NCI-H1930 (cell line): Measurements from ENCODE around the gene SSUH2.

ENCODE experiments used
- DNase-seq, 2 experiments: peaks; one replicate each; lab custom pipeline; 2025; lab: John Stamatoyannopoulos, UW

SSUH2 gene

DNA sequence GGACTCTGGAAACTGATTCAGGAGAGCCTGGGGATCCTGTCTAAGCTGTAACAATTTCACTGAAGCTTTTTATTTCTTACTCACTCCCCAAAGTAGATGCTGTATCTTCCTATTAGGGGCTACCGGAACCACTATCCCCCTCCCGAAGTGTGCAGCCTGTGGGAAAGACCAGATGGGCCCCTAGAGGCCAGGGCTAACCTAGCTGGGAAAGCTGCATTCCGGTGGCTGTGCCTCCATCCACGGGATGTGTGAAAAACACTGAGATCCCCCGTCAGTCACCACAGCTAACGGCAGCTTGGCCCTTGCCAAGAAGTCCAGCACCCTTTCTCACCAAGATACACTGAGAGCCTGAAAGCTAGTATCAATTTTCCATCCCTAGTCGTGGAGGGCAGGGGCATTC lies 3.1 kb downstream of the SSUH2 start:
- DNase-seq, result no peak

DNA sequence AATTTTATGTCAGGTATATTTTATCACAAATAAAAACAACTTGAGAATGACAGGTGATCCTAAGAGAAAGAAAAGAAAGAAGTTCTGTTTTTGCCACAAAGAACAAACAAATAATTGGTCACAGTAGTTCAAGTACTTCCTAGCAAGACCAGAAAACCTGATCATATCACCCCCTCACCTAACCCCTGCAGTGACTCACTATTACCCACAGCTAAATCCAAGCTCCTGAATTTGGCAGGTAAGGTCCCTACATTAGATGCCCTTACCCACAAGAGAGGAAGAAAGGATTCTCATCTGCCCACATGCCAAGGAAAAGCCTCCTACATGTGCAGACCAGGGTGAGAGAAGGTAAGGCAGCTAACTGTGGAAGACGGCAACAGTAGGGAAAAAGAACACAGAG lies 4.4 kb downstream of the SSUH2 start:
- DNase-seq, result no peak

DNA sequence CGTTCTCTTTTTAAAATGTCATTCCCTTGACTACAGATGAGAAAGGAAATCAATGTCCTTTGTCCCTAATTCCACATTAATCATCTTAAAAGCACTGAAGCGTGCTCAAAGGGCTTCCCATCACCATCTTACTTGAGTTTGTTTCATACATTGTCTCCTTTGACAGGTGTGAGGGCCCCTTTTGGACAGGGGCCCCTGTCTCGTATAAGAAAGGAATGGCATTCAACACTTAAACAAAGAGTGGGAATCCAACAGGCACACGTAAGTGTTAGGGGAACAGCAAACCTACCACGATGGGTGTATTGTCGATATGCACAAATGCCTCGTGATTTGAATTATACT lies 5.0 kb downstream of the SSUH2 start:
- DNase-seq, result no peak

DNA sequence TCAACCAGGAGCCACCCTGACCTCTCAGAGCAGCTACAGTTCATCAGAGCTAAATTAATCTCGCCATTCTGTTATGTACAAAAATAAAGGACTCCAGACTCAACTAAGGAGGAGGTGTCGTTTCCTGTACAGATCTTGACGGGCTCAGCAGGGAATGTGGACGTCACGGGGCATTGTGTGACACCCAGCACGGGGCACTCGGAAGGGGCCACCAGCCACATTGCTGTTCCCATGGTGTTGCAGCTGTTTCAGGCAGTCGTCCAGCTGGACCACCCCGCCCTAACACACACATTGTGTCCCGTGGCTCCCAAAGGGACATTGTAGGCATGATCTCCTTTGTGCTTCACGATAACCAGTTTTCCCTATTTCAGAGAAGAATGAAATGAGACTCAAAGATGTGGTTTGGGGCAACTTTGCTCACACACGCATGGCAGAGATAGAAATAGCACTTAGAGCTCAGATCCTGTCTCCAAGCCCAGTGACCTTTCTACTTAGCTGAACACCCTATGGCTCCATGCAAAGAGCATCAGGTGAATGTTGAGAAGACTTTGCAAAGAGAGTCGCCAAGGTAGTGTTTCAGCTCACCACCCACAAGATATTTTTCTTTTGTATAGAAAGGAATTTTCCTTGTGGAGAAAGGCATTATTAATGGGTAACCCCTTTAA lies 5.5 kb downstream of the SSUH2 start:
- no peak for DNase-seq

DNA sequence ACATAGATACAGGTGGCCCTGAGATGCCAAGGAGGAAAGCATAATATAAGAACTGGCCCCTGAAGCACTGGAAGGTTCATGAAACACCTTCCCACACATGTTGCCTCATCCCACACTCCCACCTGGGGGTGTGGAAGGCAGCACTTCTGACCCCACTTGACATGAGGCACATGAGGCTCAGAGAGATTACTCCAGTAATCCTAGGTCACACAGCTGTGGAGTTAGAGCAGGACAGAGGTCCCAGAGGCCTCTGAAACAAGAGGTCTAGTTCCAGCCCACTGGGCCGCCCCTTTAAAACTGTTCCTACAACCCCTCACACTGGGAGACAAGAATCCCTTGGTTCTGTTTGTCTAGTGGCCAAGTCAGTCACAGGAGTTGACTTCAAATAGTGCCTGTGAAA lies 7.2 kb downstream of the SSUH2 start:
- no peak for DNase-seq

DNA sequence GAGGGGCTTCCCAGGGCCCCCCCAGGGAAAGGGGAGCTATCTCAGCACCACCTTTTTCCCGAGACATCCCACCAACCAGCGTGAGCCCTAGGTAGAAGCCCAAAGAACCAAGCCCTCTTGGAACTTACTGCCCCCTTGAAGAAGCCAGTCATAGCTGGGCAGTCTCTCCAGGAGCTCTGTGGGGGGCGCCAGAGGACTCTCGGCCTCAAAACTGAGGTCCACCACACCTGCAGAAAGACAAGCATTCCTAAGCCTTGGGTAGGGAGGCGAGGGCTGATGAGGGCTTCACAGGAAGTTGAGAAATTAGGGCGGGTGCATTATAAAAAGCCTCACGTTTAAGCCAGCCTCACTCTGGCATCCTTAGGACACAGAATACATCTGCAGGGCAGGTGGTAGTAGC lies 9.0 kb downstream of the SSUH2 start:
- no peak for DNase-seq

DNA sequence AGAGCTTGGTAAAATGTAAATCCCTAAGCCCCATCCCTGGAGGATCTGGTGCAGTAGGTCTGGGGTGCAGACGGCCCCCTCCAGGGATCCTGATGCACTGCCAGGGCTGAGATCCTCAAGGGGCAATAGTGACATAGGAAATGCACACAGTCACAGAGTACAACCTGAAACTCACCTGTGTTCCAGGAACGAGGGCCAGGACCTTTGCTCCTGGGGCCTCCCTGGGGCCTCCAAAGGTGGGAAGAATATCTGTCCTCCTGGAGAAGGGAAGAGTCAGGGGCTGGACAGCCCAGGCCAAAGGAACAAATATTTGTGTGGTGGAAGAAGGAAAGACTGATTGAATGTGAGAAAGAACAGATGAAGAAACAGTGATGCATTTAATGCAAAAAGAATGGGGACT lies 9.5 kb downstream of the SSUH2 start:
- no peak for DNase-seq

DNA sequence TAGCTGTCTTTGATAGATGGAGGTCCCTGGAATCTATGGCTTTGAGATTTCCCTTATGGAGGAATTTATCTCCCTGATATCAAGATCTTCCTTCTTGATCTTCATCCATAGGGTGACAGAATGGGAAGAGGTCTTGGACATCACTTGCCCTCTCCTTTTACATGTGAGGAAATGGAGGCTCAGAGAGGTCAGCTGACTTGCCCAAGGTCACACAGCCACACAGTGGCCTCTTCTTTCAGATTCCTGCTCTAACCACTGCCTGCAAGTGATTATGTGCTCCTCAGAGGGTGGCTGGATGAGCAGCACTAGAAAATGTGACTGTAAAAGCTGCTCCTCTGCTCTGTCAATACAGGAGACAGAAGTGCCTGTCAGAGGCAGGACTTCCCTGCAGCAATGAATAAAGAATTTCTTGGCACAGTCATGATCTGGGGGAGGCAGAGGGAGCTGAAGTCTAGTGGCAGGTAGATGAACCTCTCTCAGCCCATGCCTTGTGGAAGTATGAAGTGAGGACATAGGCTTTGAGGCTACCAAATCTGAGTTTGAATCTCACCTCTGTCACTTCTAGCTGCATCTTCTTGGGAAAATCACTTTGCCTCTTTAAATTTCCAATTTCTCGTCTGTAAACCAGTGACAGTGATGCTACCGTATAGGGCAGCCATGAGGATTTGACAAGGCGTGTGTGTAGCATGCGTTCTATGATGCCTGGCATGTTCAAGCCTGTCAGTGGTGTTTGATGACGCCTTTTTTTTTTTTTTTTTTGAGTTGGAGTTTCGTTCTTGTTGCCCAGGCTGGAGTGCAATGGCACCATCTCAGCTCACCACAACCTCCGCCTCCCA lies 12.0 kb downstream of the SSUH2 start:
- DNase-seq, result no peak

DNA sequence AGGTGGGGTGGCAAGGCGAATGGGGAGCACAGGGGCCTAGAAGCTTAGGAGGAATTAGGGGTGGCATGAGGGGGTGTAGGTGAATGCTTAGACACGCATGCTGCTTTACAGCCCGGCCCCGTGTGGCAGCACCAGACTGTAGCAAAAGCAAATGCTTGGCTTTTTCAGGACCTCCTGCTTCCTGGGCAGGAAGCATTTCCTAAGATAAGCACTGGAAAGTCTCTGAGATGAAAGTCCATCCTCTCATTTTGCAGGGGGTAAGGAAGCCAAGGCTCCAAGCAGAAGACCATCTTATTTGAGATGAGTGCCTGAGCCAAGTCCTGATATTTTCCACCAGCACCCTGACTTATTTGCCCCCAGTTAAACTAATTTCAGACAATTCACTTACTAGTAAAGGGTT lies 12.9 kb downstream of the SSUH2 start:
- DNase-seq, result no peak

DNA sequence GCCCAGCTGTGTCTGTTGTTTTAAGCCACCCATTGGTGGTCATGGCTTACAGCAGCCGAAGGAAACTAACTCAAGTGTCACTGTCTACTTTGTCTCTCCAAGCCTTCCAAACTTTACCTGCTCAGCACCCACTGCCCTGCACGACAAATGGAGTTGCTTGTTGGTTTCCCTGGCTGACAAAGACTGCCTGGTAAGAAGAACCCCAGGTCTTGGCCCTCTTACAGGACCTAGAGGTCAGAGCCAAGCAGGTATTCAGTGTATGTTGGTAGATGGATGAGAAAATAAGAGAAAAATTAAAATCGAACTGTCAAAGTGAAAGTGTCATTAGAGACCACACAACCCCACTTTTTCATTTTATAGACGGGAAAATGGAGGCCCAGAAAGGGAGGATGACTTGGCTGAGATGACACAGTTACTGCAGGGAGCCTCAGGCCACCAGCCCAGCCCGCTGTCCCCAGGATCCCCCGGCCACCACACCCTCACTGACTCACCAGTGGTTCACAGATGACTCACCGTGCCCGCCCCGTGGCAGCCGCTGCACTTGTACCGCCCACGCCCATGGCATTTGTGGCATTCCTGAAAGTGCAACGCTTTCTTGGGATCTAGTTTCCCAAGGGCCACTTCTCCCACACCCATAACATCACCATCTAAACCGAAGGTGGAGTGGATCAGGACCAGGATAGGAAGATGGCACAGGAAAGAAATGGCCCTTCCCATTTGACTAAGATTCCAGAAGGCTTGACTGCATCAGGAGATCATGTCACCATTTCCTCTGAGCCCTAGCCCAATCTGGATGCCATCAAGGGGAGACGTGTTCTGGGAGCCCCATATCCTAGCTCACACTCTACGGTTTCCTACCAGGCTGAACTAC lies 15.2 kb downstream of the SSUH2 start:
- DNase-seq, result no peak

DNA sequence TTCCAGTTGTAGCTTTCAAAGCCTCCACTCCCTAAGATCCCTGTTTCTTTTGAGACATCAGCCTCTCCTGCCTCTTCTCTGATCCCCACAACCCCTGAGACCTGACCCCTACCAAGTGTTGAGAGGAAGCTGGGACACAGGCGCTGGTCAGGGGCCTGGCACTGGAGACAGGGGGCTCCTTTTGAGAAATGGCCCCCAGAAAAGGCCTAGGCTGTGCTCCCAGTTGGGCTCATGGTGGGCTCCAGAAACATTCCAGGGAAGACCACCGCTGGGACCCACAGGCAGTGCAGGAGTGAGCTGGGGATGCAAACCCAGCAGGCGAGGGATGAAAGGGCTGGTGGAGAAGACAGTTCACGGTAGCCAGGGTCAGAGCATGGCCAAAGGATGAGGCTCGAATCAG lies 16.6 kb downstream of the SSUH2 start:
- no peak for DNase-seq

DNA sequence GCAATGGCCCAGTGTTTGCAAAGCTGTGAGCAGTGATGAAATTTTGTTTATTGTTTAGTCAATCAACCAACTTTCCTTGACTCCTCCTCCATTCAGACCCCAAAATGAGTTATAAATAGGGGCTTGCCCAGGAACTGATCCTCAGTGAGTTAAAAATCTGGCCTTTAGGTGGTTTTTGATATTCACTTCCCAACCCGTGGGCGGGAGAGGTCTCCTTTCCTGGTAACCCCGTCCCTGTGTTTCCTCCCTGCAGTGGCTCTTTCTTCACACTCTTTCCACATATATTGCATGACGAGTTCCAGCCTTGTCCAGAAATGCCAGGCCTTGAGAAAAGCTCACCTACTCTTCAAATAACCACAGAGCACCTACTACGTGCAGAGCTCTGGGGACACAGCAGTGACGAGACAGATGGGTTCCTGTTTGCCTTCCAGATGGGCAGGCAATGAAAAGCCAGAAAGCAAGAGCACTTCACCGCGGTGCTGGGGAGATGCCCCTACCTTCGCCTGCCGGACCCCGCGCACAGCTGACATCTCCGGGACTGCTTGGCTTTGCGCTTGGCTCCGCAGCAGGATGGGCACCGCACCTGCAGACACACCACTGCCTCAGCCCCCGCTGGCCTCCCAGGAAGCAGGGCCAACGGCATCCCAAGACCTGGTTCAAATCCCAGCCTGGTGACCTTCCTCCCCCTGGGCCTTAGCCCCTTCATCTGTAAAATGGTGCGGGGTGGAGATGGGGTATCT lies 17.2 kb downstream of the SSUH2 start:
- no peak for DNase-seq

DNA sequence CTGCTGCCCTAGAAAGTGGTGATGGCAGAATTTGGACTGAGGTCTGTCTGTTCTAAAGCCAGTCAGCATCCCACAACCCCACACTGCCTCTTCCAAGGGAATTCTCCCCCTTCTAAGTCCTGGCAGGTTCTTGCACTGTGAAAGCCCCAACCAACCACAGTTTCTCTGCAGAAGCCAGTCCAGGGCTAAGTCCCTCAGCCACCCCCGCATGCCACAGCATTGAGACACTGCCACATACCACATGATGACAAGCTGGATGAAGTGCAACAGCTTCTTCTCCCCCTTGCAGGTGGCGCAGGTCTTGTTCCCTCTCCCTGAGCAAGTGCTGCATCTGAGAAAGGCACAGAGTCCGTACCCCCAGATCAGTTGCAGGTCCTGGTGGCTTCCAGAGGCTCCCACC lies 18.6 kb downstream of the SSUH2 start:
- DNase-seq, result no peak

DNA sequence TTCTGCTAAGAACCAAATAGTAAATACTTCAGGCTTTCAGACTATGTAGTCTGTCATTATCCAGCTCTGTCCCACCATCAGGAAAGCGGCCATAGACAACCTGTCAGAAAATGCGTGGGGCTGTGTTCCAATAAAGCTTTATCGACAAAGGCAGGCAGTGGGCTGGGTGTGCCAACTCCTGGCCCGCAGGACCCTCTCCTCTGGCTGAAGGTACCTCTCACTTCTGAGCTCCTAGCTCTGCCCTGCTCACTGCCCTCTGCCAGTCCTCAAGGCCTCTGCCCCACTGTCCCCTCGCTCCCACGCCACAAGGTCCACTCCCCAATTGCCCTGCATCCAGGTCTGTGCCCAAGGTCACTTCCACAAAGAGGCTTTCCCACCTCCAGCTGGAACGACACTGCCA lies 20.0 kb downstream of the SSUH2 start:
- DNase-seq, result no peak

DNA sequence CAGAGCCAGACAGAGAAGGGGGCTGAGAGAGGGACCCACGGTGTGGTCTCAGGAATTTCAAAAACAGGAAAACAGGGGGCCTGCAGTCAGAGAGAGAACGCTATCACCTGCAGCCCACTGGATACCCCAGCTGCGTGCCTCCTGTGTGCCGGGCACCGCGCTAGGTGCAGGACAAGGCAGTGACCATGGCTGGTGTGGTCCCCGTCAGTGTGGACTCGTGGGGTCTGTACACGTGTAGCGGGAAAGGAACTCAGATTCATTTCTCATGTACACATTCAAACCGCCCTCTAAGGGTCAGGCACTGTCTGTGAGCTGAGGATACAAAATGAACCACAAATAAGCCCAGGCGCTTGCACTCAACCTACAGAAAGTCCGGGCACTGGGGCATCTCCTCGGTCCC lies 20.9 kb downstream of the SSUH2 start:
- no peak for DNase-seq

DNA sequence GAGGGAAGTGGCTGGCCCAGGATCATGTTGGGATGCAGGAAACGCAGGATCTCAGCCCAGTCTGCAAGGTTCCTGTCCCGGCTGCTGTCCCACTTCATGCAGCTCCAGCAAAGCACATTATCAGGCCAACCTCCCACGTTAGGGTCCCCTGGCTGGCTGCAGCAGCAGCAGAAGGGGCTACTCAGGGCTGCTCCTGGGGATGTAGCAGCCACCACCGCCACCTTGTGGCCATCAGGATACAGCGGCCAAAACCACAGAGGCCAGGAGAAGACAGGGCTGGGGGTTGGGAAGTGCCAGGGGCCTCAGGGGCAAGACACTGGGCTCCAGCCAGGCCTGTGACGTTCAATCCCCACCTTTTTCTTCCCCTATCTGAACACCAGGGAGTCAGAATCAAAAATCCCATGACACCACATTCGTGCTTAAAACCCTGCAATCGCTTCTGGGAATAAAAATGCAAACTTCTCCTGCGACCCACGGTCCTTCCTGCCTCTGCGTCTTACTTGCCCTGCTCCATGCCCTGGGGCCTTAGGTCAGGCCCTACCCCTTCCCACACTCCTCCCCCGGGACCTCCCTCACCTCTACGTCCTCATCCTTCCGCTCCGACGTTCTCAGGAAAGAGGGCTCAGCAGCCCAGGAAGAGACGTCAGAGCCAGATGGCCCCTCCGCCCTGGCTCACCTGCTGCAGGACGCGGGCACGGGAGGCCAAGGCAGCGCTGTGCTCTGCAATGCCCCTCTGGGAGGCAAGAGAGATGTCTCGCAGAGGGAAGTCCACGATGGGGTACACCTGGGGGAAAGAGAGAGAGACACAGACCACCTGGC lies 21.5 kb downstream of the SSUH2 start:
- peak; percentile 11 to 24 for DNase-seq

DNA sequence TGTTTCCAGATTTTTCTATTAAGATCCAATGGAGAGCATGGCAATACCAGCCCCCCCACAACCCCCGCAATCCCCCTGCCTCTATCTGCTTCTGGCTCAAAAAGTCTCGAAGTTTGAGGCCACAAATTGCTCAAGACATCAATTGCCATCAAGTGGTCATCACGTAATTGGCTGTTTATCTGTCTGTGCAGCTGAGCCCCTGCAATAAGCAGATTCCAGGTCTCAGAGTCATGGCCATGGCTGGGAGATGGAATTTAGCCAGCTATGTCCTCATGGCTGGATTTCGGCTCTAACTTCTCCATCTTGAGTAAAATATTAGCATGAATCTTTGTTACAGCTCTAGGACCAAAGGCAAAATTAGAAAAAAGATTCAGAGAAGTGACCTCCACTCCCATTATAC lies 22.7 kb downstream of the SSUH2 start:
- no peak for DNase-seq

DNA sequence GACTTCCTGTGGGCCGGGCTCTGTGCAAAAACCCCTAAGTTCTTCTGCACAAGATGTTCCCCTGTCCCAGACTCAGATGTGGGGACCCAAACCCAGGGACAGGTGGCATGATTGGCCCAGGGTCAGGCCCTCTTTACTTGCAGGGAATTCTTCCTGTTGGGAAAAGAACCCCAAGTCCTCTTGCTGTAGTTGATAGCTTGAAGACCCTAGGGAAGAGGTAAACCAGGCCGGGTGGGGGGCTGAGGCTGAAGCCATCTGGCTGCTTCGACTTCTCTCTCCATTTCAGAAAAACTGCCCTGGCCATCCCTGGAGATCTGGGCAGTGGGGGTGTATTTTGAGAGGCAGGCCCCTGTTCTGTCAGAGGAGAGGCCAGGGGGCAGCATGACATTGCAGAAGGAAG lies 23.5 kb downstream of the SSUH2 start:
- no peak for DNase-seq

DNA sequence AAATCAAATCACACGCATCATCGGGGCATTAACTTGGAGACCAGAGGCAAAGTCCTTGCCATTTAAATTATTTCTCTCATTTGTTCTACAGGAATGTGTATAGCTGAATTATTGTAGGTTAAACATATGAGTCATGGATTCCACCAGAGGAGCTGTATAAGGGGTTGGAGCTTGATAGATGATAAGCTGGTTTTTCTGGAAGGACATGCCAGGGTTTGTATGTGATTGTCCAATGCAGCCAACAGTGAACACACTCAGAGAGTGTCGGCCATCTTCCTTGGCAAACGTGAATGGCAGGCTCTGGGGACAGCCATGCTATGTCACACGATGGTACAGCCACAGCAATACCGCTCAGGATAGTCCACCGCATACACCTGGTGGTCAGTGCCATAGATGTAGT lies 25.1 kb downstream of the SSUH2 start:
- no peak for DNase-seq

DNA sequence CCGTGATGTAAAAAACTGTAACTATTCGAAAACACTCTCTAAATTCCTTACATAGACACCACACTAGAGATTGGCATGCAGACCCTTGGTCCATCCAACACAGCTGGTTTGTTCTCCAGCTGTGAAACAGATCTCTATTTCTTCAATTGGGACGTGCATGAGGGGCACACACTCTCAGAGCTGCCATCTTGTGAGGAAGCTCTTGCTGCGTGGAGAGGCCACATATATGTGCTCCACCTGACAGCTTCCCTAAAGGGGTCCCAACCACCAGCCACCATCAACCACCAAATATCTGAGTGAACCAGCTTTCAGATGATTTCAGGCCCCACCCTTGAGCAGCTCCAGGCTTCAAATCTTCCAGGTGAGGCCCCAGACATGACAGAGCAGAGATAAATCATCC lies 25.6 kb downstream of the SSUH2 start:
- DNase-seq, result no peak

DNA sequence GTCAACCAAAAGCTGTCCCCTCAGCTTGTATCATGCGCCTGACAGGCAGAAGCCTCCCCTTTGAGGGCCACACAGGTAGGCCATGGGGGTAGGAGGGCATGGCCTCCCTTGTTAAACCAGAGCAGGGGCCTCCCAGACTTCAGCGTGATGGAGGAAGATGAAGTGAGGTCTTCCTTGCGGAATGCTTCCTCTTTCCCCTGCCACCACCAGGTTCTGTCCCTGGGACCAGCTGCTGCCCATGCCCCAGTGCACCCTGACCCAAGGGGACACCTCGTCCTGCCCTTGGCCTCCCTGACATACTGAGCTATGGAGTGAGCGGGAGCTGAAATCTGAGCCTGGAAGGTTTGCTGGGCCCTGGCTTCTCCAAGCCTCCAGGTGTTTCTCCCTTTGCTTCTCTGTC lies 26.7 kb downstream of the SSUH2 start:
- DNase-seq, result no peak
